Peyer's patch (tissue), 4 donors: ENCODE measurements around the gene CNTNAP5. TPM values are rescaled to one million over a fixed set of nuclear protein-coding genes. Genes with fewer than 3 reads are reported as not detected.

Source experiments
- DNase-seq, 3 donors: peaks; one replicate each; pipeline ENCODE4 v3.0.0-alpha.2; 2017 to 2019
- H3K27ac ChIP-seq, 4 donors: fragments of 200-600 bp; sonication (generic); one replicate each; pipeline ENCODE4 v1.5.1; 2016 to 2019
- H3K27me3 ChIP-seq, 2 donors: fragments of 200-600 bp; sonication (generic); one replicate each; pipeline ENCODE4 v1.5.1; 2019
- H3K36me3 ChIP-seq, 3 donors: fragments of 200-600 bp; sonication (generic); one replicate each; pipeline ENCODE4 v1.5.1; 2016 to 2019
- H3K4me1 ChIP-seq, 4 donors: fragments of 200-600 bp; sonication (generic); one replicate each; pipeline ENCODE4 v1.5.1; 2016 to 2019
- H3K4me3 ChIP-seq, 4 donors: fragments of 200-600 bp; sonication (generic); 1 replicate in 3 of 4; 2 replicates in 1 of 4; pipeline ENCODE4 v1.5.1; 2016 to 2019; ENCODE audit warnings: mild to moderate bottlenecking in 1 of 4
- H3K9me3 ChIP-seq, 4 donors: fragments of 200-600 bp; sonication (generic); one replicate each; pipeline ENCODE4 v1.5.1; 2016 to 2019; ENCODE audit warnings: mild to moderate bottlenecking in 1 of 4
- POLR2A ChIP-seq, 2 donors: fragments of 450-650 bp; IDR thresholded peaks; one replicate each; pipeline ENCODE4 v1.5.1; 2017; ENCODE audit warnings: antibody characterized with exemption in 2 of 2, mild to moderate bottlenecking in 2 of 2, moderate library complexity in 2 of 2
- total RNA-seq, 4 donors: library from RNA; depleted of rRNA; stranded (reverse); fragments of >200 nt; gene quantifications; one replicate each; pipeline ENCODE4 v1.1.0, GENCODE V29; 2016
- TF ChIP-seq, protein P1 (sequence below), 6 experiments: fragments of 450-650 bp in 4 of 6; fragments of 200-600 bp in 2 of 6; sonication (generic) in 1 of 6; IDR thresholded peaks; one replicate each; pipeline ENCODE4 v1.5.1; 2017 to 2019; ENCODE audit warnings: antibody characterized with exemption in 6 of 6, mild to moderate bottlenecking in 3 of 6, moderate library complexity in 1 of 6

Gene CNTNAP5
- total RNA-seq, 4 donors from 2014 or later: not detected

DNA sequence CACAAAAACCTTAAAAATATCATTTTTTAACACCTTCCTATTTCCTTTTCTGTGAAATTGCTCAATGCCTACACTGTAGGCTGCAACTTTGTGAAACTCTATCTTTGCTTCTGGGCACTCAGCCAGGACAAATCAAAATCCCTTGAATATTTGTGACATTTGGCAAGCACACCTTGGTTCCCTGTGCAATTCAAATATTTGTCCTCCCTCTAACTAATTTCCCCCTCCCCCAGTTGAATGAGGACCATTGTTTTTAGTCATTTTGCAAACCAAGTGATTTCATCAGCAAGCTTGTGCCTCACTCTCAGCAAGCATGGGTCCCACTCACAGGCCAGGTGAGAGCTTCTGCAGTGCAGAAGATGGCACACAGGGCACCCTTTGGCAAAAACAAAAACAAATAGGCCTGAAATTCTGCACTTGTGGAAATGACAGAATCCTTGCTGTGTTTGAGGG is 541.5 kb downstream of the CNTNAP5 start:
- no peak for DNase-seq
- no peak overlapping the region for H3K27ac ChIP-seq
- no peak overlapping the region for H3K4me3 ChIP-seq
- no peaks in the 10 kb centered on the region for H3K4me1 ChIP-seq
- TF ChIP-seq, protein P1, sequence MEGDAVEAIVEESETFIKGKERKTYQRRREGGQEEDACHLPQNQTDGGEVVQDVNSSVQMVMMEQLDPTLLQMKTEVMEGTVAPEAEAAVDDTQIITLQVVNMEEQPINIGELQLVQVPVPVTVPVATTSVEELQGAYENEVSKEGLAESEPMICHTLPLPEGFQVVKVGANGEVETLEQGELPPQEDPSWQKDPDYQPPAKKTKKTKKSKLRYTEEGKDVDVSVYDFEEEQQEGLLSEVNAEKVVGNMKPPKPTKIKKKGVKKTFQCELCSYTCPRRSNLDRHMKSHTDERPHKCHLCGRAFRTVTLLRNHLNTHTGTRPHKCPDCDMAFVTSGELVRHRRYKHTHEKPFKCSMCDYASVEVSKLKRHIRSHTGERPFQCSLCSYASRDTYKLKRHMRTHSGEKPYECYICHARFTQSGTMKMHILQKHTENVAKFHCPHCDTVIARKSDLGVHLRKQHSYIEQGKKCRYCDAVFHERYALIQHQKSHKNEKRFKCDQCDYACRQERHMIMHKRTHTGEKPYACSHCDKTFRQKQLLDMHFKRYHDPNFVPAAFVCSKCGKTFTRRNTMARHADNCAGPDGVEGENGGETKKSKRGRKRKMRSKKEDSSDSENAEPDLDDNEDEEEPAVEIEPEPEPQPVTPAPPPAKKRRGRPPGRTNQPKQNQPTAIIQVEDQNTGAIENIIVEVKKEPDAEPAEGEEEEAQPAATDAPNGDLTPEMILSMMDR (IDR thresholded peaks at IDR 0.05): no peak
- no peak for TF ChIP-seq POLR2A (IDR thresholded peaks at IDR 0.05)
- no peaks in the 10 kb centered on the region for H3K36me3 ChIP-seq
- H3K27me3 ChIP-seq: no peaks in the 10 kb centered on the region
- H3K9me3 ChIP-seq: no peaks in the 10 kb centered on the region

DNA sequence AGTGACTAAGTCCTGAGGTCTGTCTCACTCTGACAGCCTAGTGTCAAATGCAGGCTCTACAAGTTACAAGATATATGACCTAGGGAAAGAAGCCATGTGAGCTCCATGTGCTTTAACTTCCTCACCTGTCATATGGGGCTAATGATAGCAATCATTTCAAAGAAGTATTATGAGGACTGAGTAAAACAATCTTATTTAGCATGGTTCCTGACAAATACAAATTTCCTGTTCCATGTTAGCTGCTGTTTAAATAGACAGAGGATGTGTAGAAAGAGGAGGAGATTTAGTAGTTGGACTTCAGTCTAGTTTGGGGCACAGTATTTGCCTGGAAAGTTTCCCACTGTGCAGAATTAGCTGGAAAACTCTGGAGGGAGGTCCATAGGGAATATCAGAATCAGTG is 545.8 kb downstream of the CNTNAP5 start:
- no peaks in the 10 kb centered on the region for H3K4me1 ChIP-seq
- H3K4me3 ChIP-seq: no peak overlapping the region
- no peaks in the 10 kb centered on the region for H3K36me3 ChIP-seq
- DNase-seq: no peak
- H3K27me3 ChIP-seq: no peaks in the 10 kb centered on the region
- no peak overlapping the region for H3K27ac ChIP-seq
- no peaks in the 10 kb centered on the region for H3K9me3 ChIP-seq
- TF ChIP-seq POLR2A (IDR thresholded peaks at IDR 0.05): no peak
- TF ChIP-seq, protein P1 (IDR thresholded peaks at IDR 0.05): no peak

DNA sequence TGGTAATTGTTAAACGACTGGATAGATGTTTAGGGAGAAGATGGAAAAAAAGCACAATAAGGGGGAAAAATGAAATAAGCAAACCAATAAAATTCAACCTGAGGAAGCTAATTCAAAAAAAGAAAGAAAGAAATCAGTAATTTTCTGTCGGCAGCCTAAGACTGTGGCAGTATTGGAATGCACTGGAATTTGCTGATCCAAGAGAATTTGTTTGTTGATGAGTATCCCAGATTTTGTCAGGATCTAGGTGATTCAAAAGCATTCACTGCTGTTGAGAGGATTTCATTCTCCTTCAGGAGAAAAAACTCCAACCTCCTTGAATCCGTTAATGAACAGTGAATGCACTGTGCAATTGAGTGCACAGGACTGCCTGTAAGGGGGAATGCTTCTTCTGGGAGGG is 546.7 kb downstream of the CNTNAP5 start:
- Histone ChIP-seq H3K4me1 (no peaks in the 10 kb centered on the region), H3K9me3 (no peaks in the 10 kb centered on the region), H3K27ac (no peak overlapping the region), H3K4me3 (no peak overlapping the region), H3K36me3 (no peaks in the 10 kb centered on the region), H3K27me3 (no peaks in the 10 kb centered on the region)
- no peak for DNase-seq
- no peak for TF ChIP-seq POLR2A (IDR thresholded peaks at IDR 0.05)
- TF ChIP-seq, protein P1 (IDR thresholded peaks at IDR 0.05): no peak

DNA sequence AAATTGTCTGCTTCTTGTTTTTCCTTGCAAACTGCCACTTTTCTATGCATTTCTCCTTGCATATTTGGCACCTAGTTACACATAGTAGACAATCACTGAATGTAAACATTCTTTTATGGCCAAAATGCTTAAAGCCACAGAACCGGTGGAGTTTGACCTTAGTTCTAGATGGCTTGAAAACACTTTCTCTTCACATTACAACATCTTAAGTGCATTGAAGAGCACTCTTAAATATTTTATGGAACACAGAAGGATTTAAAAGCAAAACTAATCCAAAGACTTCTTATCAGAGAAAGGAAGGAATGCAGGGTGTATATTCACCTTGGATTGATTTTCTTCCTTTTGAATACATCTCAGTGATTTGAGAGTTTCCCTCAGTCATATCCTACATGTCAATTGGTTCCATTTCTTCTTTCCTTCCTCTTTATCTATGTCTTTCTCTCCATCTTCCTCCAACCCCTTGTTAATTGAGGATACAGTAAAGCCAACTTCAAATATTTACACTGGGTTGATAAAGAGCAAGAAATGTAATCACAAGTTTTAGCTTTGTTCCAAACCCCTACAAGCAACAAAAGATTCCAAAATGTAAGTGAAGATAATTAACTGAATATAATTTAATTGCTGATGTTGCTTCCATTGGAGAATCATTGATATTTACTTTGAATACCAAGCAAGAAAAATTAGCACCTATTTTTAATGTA is 548.0 kb downstream of the CNTNAP5 start:
- H3K9me3 ChIP-seq: no peaks in the 10 kb centered on the region
- no peaks in the 10 kb centered on the region for H3K4me1 ChIP-seq
- DNase-seq: no peak
- H3K4me3 ChIP-seq: no peak overlapping the region
- no peak overlapping the region for H3K27ac ChIP-seq
- TF ChIP-seq, protein P1 (IDR thresholded peaks at IDR 0.05): no peak
- TF ChIP-seq POLR2A (IDR thresholded peaks at IDR 0.05): no peak
- no peaks in the 10 kb centered on the region for H3K27me3 ChIP-seq
- no peaks in the 10 kb centered on the region for H3K36me3 ChIP-seq

DNA sequence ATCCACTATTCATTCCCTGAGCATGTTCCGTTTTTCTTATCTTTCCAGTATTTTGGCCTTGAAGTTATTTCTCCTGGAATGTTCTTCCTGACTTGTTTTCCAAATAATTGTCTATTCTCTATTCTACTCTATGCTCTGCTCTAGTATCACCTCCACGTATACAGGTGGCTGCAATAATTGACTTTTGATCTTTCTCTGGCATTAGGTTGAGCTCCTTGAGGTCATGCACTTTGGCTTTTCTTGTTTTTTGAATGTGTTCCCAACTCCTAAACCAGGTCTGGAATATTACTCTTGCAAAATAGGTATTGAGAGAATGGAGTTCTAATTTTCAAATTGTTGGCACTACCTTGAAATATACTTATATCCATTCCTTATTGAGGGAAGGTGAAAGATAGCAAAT is 550.4 kb downstream of the CNTNAP5 start:
- TF ChIP-seq POLR2A (IDR thresholded peaks at IDR 0.05): no peak
- TF ChIP-seq, protein P1 (IDR thresholded peaks at IDR 0.05): no peak
- Histone ChIP-seq H3K9me3 (no peaks in the 10 kb centered on the region), H3K4me3 (no peak overlapping the region), H3K4me1 (no peaks in the 10 kb centered on the region), H3K27me3 (no peaks in the 10 kb centered on the region), H3K36me3 (no peaks in the 10 kb centered on the region), H3K27ac (no peak overlapping the region)
- no peak for DNase-seq
